Measurements from ENCODE around the gene SLC29A2.
A peak's percentile ranks its signal among the peaks of the same experiment; 100 is the strongest.
"Not testable (repeated sequence)": the region's sequence is repeated elsewhere in the genome, so short reads cannot be mapped to it uniquely, and the experiment has no call there.

The SLC29A2 gene

GRCh38 chr11:66320289-66320688 lies 51.3 kb downstream of the SLC29A2 start:
- DNase-seq (ENCODE audit: low read depth in 2 of 2, low spot score in 1 of 2), result not testable (repeated sequence)

GRCh38 chr11:66318600-66318970 lies 53.0 kb downstream of the SLC29A2 start:
- no peak for DNase-seq (ENCODE audit: low read depth in 2 of 2, low spot score in 1 of 2)

- DNase-seq (ENCODE audit: low read depth in 2 of 2, low spot score in 1 of 2), result peak in 1 of 2 donors; percentile 39
Observed at GRCh38 chr11:66317723-66318599, 53.6 kb downstream of the SLC29A2 start.

- no peak for DNase-seq (ENCODE audit: low read depth in 2 of 2, low spot score in 1 of 2)
Observed at GRCh38 chr11:66317322-66317722, 54.2 kb downstream of the SLC29A2 start.

GRCh38 chr11:66316849-66317251 lies 54.7 kb downstream of the SLC29A2 start, which contains the start of gene CD248:
Gene CD248 (minus strand): TSS chr11:66317044. CDS start chr11:66317027, 17 bp downstream.
- DNase-seq (ENCODE audit: low read depth in 2 of 2, low spot score in 1 of 2), result no peak

GRCh38 chr11:66315921-66316811 lies 55.4 kb downstream of the SLC29A2 start:
- DNase-seq (ENCODE audit: low read depth in 2 of 2, low spot score in 1 of 2), result no peak

GRCh38 chr11:66315498-66315885 lies 56.1 kb downstream of the SLC29A2 start:
- DNase-seq (ENCODE audit: low read depth in 2 of 2, low spot score in 1 of 2), result no peak

- DNase-seq (ENCODE audit: low read depth in 2 of 2, low spot score in 1 of 2), result no peak
Observed at GRCh38 chr11:66314561-66315497, 56.7 kb downstream of the SLC29A2 start.

GRCh38 chr11:66314186-66314501 lies 57.4 kb downstream of the SLC29A2 start:
- no peak for DNase-seq (ENCODE audit: low read depth in 2 of 2, low spot score in 1 of 2)

- DNase-seq (ENCODE audit: low read depth in 2 of 2, low spot score in 1 of 2), result no peak
Observed at GRCh38 chr11:66313321-66314185, 58.0 kb downstream of the SLC29A2 start.

GRCh38 chr11:66312549-66313320 lies 58.8 kb downstream of the SLC29A2 start:
- DNase-seq (ENCODE audit: low read depth in 2 of 2, low spot score in 1 of 2), result peak; percentile 93 to 97
